Mucosa of descending colon (tissue), 3 donors: ENCODE results near the gene TMEM145. TPM values are rescaled to one million over a fixed set of nuclear protein-coding genes. Genes with fewer than 3 reads are reported as not detected.
A peak's percentile ranks its signal among the peaks of the same experiment; 100 is the strongest.

ENCODE experiments used
- ATAC-seq: fragments of 200-7000 bp; cut with Tn5 transposase; one replicate; pipeline ENCODE4 v1.9.1; 2020; ENCODE audit warnings: mild to moderate bottlenecking, moderate library complexity
- DNase-seq, 3 donors: peaks; one replicate each; pipeline ENCODE4 v3.0.0-alpha.2; 2020
- H3K36me3 ChIP-seq: fragments of 200-600 bp; one replicate; pipeline ENCODE4 v1.8.0; 2021; ENCODE audit warnings: low read depth, mild to moderate bottlenecking
- H3K4me1 ChIP-seq: fragments of 200-600 bp; one replicate; pipeline ENCODE4 v1.8.0; 2021; ENCODE audit warnings: low read depth, mild to moderate bottlenecking
- H3K4me3 ChIP-seq: fragments of 200-600 bp; one replicate; pipeline ENCODE4 v1.8.0; 2021; ENCODE audit warnings: mild to moderate bottlenecking
- H3K9me3 ChIP-seq: fragments of 200-600 bp; one replicate; pipeline ENCODE4 v1.8.0; 2021; ENCODE audit warnings: mild to moderate bottlenecking
- CTCF ChIP-seq: fragments of 200-600 bp; IDR thresholded peaks from one replicate; pipeline ENCODE4 v1.8.0; 2022; ENCODE audit warnings: antibody characterized with exemption, mild to moderate bottlenecking
- intact Hi-C, 2 donors: fragments of 100-400 bp; cut with DNase I in 1 of 2; cut with micrococcal nuclease in 1 of 2; formaldehyde crosslinking; loops; one replicate each; pipeline versions ENCODE4 v1.11.0 to v1.11.1; 2022; cut with DNase I, micrococcal nuclease
- total RNA-seq, 3 donors: library from RNA; stranded (reverse); fragmentation: NEBNext Ultra II Directional in 2 of 3; extraction: Animal tissue kit (Norgen Biotek cat#: 25700) in 2 of 3; gene quantifications; one replicate each; pipeline versions ENCODE4 v1.2.1 to v1.2.4, GENCODE V29; 2021 to 2023
- donor health status: DM: no; HTN: no; CAD: no; lungs with moderate emphysema.
- donor health status: DM: no; HTN: no; CAD: no.
- donor health status: DM: no; HTN: yes; CAD: no.

Gene TMEM145
- total RNA-seq, 3 donors from 2014 or later: 0.17 to 0.63 TPM; not detected in 1

- intact Hi-C loops: no loop called here
- ATAC-seq: no peak
- TF ChIP-seq CTCF: no peak
These were observed 23.5 kb upstream of the TMEM145 start for GRCh38 chr19:42289556-42290041.

DNA sequence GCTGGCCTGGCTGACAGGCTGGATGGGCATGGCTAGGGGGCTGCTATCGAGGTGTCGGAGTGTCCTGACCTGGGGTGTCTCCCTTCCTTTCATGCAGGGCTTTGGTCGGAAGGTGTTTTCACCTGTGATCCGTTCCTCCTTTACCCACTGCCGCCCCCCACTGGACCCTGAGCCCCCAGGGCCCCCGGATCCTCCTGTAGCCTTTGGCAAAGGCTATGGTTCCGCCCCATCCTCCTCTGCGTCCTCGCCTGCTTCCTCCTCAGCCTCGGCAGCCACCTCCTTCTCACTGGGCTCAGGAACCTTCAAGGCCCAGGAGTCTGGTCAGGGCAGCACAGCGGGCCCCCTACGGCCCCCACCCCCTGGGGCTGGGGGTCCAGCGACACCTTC lies 23.0 kb upstream of the TMEM145 start:
- DNase-seq: peak in 1 of 3 donors; percentile 38
- TF ChIP-seq CTCF: no peak
- Histone ChIP-seq H3K36me3 (peaks cover 3% of the 10 kb centered on the region), H3K4me3 (no peak overlapping the region), H3K4me1 (peaks cover 18% of the 10 kb centered on the region), H3K9me3 (no peaks in the 10 kb centered on the region)
- intact Hi-C loops: no loop called here
- no peak for ATAC-seq

More at GRCh38 chr19:42289556-42290041, 23.5 kb upstream of the TMEM145 start:
- peaks cover 20% of the 10 kb centered on the region for H3K4me1 ChIP-seq
- H3K4me3 ChIP-seq: no peak overlapping the region
- DNase-seq: no peak
- H3K9me3 ChIP-seq: no peaks in the 10 kb centered on the region
- peaks cover 3% of the 10 kb centered on the region for H3K36me3 ChIP-seq

DNA sequence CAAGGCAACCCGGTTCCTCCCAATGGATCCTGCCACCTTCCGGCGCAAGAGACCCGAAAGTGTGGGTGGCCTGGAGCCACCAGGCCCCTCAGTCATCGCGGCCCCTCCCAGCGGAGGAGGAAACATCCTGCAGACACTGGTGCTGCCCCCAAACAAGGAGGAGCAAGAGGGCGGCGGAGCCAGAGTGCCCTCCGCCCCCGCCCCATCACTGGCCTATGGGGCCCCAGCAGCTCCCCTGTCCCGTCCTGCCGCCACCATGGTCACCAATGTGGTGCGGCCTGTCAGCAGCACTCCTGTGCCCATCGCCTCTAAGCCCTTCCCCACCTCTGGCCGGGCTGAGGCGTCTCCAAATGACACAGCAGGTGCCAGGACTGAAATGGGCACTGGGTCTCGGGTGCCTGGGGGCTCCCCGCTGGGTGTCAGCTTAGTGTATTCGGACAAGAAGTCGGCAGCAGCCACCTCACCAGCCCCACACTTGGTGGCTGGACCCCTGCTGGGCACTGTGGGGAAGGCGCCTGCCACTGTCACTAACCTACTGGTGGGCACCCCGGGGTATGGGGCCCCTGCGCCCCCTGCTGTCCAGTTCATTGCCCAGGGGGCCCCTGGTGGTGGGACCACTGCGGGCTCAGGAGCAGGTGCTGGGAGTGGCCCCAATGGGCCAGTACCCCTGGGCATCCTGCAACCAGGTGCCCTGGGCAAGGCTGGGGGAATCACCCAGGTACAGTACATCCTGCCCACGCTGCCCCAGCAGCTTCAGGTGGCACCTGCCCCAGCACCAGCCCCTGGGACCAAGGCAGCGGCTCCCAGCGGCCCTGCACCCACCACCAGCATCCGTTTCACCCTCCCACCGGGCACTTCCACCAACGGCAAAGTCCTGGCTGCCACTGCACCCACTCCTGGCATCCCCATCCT lies 22.3 kb upstream of the TMEM145 start:
- DNase-seq: peak in 2 of 3 donors; percentile 50 to 56
- H3K9me3 ChIP-seq: no peaks in the 10 kb centered on the region
- peak; percentile 42 for ATAC-seq
- intact Hi-C loops: no loop called here
- H3K36me3 ChIP-seq: peaks cover 3% of the 10 kb centered on the region
- peak; percentile 13 for TF ChIP-seq CTCF
- peaks cover 11% of the 10 kb centered on the region for H3K4me1 ChIP-seq
- H3K4me3 ChIP-seq: no peak overlapping the region

- peaks cover 6% of the 10 kb centered on the region for H3K4me1 ChIP-seq
- ATAC-seq (peak; percentile 59), DNase-seq (peak in 2 of 3 donors; percentile 63 to 65)
- intact Hi-C loops: no loop called here
- no peak overlapping the region for H3K4me3 ChIP-seq
- H3K36me3 ChIP-seq: peaks cover 3% of the 10 kb centered on the region
- no peaks in the 10 kb centered on the region for H3K9me3 ChIP-seq
- no peak for TF ChIP-seq CTCF
These were observed 21.7 kb upstream of the TMEM145 start for GRCh38 chr19:42291435-42291810.

DNA sequence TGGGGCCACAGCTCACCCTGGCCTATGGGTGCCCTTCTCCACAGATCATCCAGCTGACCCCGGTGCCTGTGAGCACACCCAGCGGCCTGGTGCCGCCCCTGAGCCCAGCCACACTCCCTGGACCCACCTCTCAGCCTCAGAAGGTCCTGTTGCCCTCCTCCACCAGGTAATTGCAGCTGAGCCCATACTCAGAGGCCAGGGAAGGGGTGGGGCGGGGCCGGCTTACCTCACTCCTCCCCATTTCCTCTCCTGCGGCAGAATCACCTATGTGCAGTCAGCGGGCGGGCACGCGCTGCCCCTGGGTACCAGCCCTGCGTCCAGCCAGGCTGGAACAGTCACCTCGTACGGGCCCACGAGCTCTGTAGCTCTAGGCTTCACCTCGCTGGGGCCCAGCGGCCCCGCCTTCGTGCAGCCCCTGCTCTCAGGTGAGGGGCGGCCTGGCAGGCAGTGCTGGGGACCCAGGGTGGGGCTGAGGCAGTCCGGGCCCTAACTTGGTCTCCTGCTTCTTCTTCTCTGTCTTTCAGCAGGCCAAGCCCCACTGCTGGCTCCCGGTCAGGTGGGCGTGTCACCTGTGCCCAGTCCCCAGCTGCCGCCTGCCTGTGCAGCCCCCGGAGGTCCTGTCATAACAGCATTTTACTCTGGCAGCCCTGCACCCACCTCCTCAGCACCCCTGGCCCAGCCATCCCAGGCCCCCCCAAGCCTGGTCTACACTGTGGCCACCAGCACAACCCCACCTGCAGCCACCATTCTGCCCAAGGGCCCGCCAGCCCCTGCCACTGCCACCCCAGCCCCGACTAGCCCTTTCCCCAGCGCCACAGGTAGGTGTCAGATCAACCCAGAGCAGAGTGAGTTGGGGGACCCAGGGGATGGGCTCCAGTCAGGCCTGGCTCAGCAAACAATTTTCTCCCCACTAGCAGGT lies 20.8 kb upstream of the TMEM145 start:
- Histone ChIP-seq H3K36me3 (peaks cover 3% of the 10 kb centered on the region), H3K4me1 (peaks cover 6% of the 10 kb centered on the region), H3K9me3 (no peaks in the 10 kb centered on the region), H3K4me3 (no peak overlapping the region)
- ATAC-seq: peak; percentile 54
- intact Hi-C loops: no loop called here
- DNase-seq: peak in 1 of 3 donors; percentile 68
- TF ChIP-seq CTCF: no peak
